ENCODE measurements around the gene FAM204A. TPM values are rescaled to one million over a fixed set of nuclear protein-coding genes. Genes with fewer than 3 reads are reported as not detected.

FAM204A gene
- total RNA-seq = 10 to 100 TPM; 41.0 to 75.1 (median 58.3) TPM
- 10 to 100 TPM; 21.8 to 55.9 TPM for polyA plus RNA-seq
- long read RNA-seq, donor 1, full-length matches to known transcripts = 18 of 31 reads
- long read RNA-seq, donor 1, partial matches to known transcripts = 5 of 31 reads
- long read RNA-seq, donor 1, other reads (novel, unspliced or antisense) = 8 of 31 reads
- long read RNA-seq, donor 2, full-length matches to known transcripts = 48 of 75 reads
- long read RNA-seq, donor 2, partial matches to known transcripts = 14 of 75 reads
- long read RNA-seq, donor 2, other reads (novel, unspliced or antisense) = 13 of 75 reads
- long read RNA-seq, donor 3, full-length matches to known transcripts = 14 of 23 reads
- long read RNA-seq, donor 3, partial matches to known transcripts = 4 of 23 reads
- long read RNA-seq, donor 3, other reads (novel, unspliced or antisense) = 5 of 23 reads

GRCh38 chr10:118341791-118342637 is at the start of gene FAM204A:
Gene FAM204A (minus strand): TSS chr10:118342324. CDS start chr10:118336415, 5,909 bp downstream.
- H3K9me3 ChIP-seq = no peaks in the 10 kb centered on the region
- WGBS, 4 donors = 0 to 1% (median 0%) methylated on average over 29 to 45 of the region's 45 CpGs
- H3K4me3 ChIP-seq = peak within 1 kb of the TSS; percentile 70 to 98 (median 84)
- ATAC-seq (peak; percentile 98 to 100 (median 98)), DNase-seq (peak; percentile 94 to 95 (median 94))
- H3K4me1 ChIP-seq = peaks cover 0 to 50% (median 37%) of the 10 kb centered on the region in 12 donors
- TF ChIP-seq CTCF (IDR thresholded peaks at IDR 0.05) = no peak
- peak in 1 of 2 donors; percentile 49 for TF ChIP-seq POLR2A (IDR thresholded peaks at IDR 0.05)
- H3K27me3 ChIP-seq = no peaks in the 10 kb centered on the region
- intact Hi-C loops (cut with DNase I) = loop anchor here in 1 of 10 donors (10.0 kb wide), 1 partner anchor 83 kb away; no protein-coding TSS in a partner anchor
- peaks cover 0 to 13% (median 0%) of the 10 kb centered on the region in 9 donors for H3K36me3 ChIP-seq
- H3K27ac ChIP-seq = peak within 1 kb of the TSS; percentile 55 to 90 (median 78)

- Histone ChIP-seq H3K36me3 (no peaks in the 10 kb centered on the region), H3K9me3 (peaks cover 0 to 7% (median 2%) of the 10 kb centered on the region in 12 donors), H3K27ac (no peak overlapping the region), H3K4me1 (no peaks in the 10 kb centered on the region), H3K27me3 (peaks cover 0 to 34% (median 0%) of the 10 kb centered on the region in 9 donors), H3K4me3 (no peak overlapping the region)
- TF ChIP-seq POLR2A (IDR thresholded peaks at IDR 0.05) (no peak), CTCF (IDR thresholded peaks at IDR 0.05) (no peak)
- WGBS, 4 donors = 76 to 84% (median 79%) methylated on average over 1 of the region's 1 CpG
- ATAC-seq (no peak), DNase-seq (no peak)
- intact Hi-C loops (cut with DNase I) = no loop called here
Measured at GRCh38 chr10:118383699-118384098, 41.6 kb upstream of the FAM204A start.

- Histone ChIP-seq H3K27me3 (peaks cover 0 to 30% (median 0%) of the 10 kb centered on the region in 9 donors), H3K9me3 (peaks cover 0 to 2% (median 0%) of the 10 kb centered on the region in 12 donors), H3K36me3 (no peaks in the 10 kb centered on the region), H3K27ac (no peak overlapping the region), H3K4me3 (no peak overlapping the region), H3K4me1 (no peaks in the 10 kb centered on the region)
- no peak for DNase-seq
- TF ChIP-seq POLR2A (IDR thresholded peaks at IDR 0.05) = no peak
- no peak for TF ChIP-seq CTCF (IDR thresholded peaks at IDR 0.05)
- WGBS, 4 donors = 72 to 78% (median 76%) methylated on average over 4 of the region's 4 CpGs
- ATAC-seq = no peak
- intact Hi-C loops (cut with DNase I) = no loop called here
Measured at GRCh38 chr10:118383063-118383689, 41.1 kb upstream of the FAM204A start.

Data from heart left ventricle (tissue), 16 donors.